CD14-positive monocyte (primary cell): ENCODE results near the gene ZNF248. TPM values are rescaled to one million over a fixed set of nuclear protein-coding genes. Genes with fewer than 3 reads are reported as not detected.

Experiments used
- DNase-seq, 3 donors: peaks; one replicate each; pipeline ENCODE4 v3.0.0-alpha.2; 2011 to 2022
- H2AFZ ChIP-seq: 2 replicates; pipeline ENCODE4 v1.6.0; 2012; ENCODE audit warnings: mild to moderate bottlenecking, low read depth, low read length, inconsistent platforms; ENCODE audit not compliant: insufficient read depth, poor library complexity, severe bottlenecking
- H3K27ac ChIP-seq, 2 donors: 1 replicate in 1 of 2; 2 replicates in 1 of 2; pipeline ENCODE4 v1.5.1; 2012 to 2013; ENCODE audit warnings: low read length in 2 of 2, control low read depth in 1 of 2, inconsistent platforms in 1 of 2, low read depth in 1 of 2, mild to moderate bottlenecking in 1 of 2
- H3K27me3 ChIP-seq, 2 donors: one replicate each; pipeline versions ENCODE4 v1.6.0 to v1.6.1; 2011 to 2013; ENCODE audit warnings: low read length in 2 of 2; ENCODE audit not compliant: control insufficient read depth in 2 of 2, insufficient read depth in 2 of 2
- H3K36me3 ChIP-seq, 2 donors: replicated peaks in 1 of 2; 1 replicate in 1 of 2; 2 replicates in 1 of 2; pipeline versions ENCODE4 v1.5.1 to v1.6.1; 2012 to 2013; ENCODE audit warnings: low read length in 2 of 2, control low read depth in 1 of 2, inconsistent platforms in 1 of 2, mild to moderate bottlenecking in 1 of 2; ENCODE audit not compliant: insufficient read depth in 2 of 2, control insufficient read depth in 1 of 2
- H3K4me1 ChIP-seq, 2 donors: 1 replicate in 1 of 2; 2 replicates in 1 of 2; pipeline versions ENCODE4 v1.5.1 to v1.6.1; 2012 to 2013; ENCODE audit warnings: low read length in 2 of 2, control low read depth in 1 of 2, inconsistent platforms in 1 of 2, mild to moderate bottlenecking in 1 of 2, moderate library complexity in 1 of 2; ENCODE audit not compliant: insufficient read depth in 2 of 2, control insufficient read depth in 1 of 2
- H3K4me2 ChIP-seq: replicated peaks from 2 replicates; pipeline ENCODE3; 2012; ENCODE audit warnings: low read length, moderate library complexity, mild to moderate bottlenecking; ENCODE audit not compliant: poor library complexity, severe bottlenecking; ENCODE audit errors: extremely low read depth
- H3K4me3 ChIP-seq, 3 experiments: fragments of 200-600 bp in 1 of 3; sonication (generic) in 1 of 3; replicated peaks in 1 of 3; 1 replicate in 2 of 3; 2 replicates in 1 of 3; pipeline ENCODE4 v1.5.1; 2011 to 2013; ENCODE audit warnings: low read length in 3 of 3, mild to moderate bottlenecking in 3 of 3, control low read depth in 2 of 3, low read depth in 2 of 3, inconsistent platforms in 1 of 3, moderate library complexity in 1 of 3
- H3K79me2 ChIP-seq: 2 replicates; pipeline ENCODE4 v1.6.0; 2012; ENCODE audit warnings: mild to moderate bottlenecking, control low read depth, inconsistent platforms, low read length, moderate library complexity; ENCODE audit not compliant: insufficient read depth
- H3K9ac ChIP-seq: 2 replicates; pipeline ENCODE4 v1.6.0; 2017; ENCODE audit warnings: low read length, mild to moderate bottlenecking; ENCODE audit not compliant: insufficient read depth, poor library complexity, severe bottlenecking
- H3K9me3 ChIP-seq, 2 donors: replicated peaks in 1 of 2; 1 replicate in 1 of 2; 2 replicates in 1 of 2; pipeline versions ENCODE4 v1.5.1 to v1.6.1; 2012 to 2013; ENCODE audit warnings: low read length in 2 of 2, control low read depth in 1 of 2; ENCODE audit not compliant: control insufficient read depth in 1 of 2, insufficient read depth in 1 of 2
- H4K20me1 ChIP-seq: 2 replicates; pipeline ENCODE4 v1.6.0; 2012; ENCODE audit warnings: mild to moderate bottlenecking, low read length, control low read depth, moderate library complexity; ENCODE audit not compliant: insufficient read depth
- H3K27ac Mint-ChIP-seq, 7 donors: one replicate each; pipeline ENCODE4 v1.8.0; 2020; ENCODE audit warnings: mild to moderate bottlenecking in 7 of 7, mixed read lengths in 7 of 7, moderate library complexity in 6 of 7, inconsistent platforms in 2 of 7
- H3K27me3 Mint-ChIP-seq, 3 donors: one replicate each; pipeline ENCODE4 v1.8.0; 2021 to 2022; ENCODE audit warnings: low read depth in 3 of 3, mild to moderate bottlenecking in 3 of 3, mixed read lengths in 3 of 3, moderate library complexity in 3 of 3, inconsistent platforms in 1 of 3
- H3K36me3 Mint-ChIP-seq, 2 donors: one replicate each; pipeline ENCODE4 v1.8.0; 2020; ENCODE audit warnings: mixed read lengths in 2 of 2, inconsistent platforms in 1 of 2, mild to moderate bottlenecking in 1 of 2
- H3K4me1 Mint-ChIP-seq: one replicate; pipeline ENCODE4 v1.8.0; 2020; ENCODE audit warnings: mild to moderate bottlenecking, mixed read lengths
- H3K4me3 Mint-ChIP-seq, 2 donors: one replicate each; pipeline ENCODE4 v1.8.0; 2020; ENCODE audit warnings: mild to moderate bottlenecking in 2 of 2, mixed read lengths in 2 of 2, moderate library complexity in 1 of 2
- H3K9me3 Mint-ChIP-seq, 7 donors: one replicate each; pipeline ENCODE4 v1.8.0; 2020 to 2022; ENCODE audit warnings: mixed read lengths in 7 of 7, mild to moderate bottlenecking in 6 of 7, moderate library complexity in 6 of 7, inconsistent platforms in 2 of 7
- CTCF ChIP-seq: fragments of 200-600 bp; IDR thresholded peaks from one replicate; pipeline ENCODE4 v1.8.0; 2022; ENCODE audit warnings: antibody characterized with exemption, mild to moderate bottlenecking
- WGBS: methylation state at CpG from one replicate; pipeline ENCODE4 v1.1.5; 2013; ENCODE audit warnings: missing lambda C conversion rate; ENCODE audit not compliant: insufficient coverage; 5-methylcytosine and 5-hydroxymethylcytosine counted together
- intact Hi-C, 2 donors: fragments of 100-400 bp; cut with micrococcal nuclease; formaldehyde crosslinking; loops; one replicate each; pipeline versions ENCODE4 v1.15.0 to v1.15.1; 2023
- polyA plus RNA-seq, 3 donors: library from polyadenylated mRNA; depleted of rRNA in 1 of 3; unstranded in 2 of 3; stranded (reverse) in 1 of 3; fragments of 300-500 nt in 2 of 3; fragments of >200 nt in 1 of 3; fragmentation: Illumina TruSeq in 2 of 3; gene quantifications; 1 replicate in 2 of 3; 2 replicates in 1 of 3; pipeline ENCODE4 v1.2.3, GENCODE V29; 2012 to 2021

Gene ZNF248
- polyA plus RNA-seq, 3 donors = 0.44 to 2.2 (median 0.94) TPM

GRCh38 chr10:37754538-37755323 lies 102.7 kb downstream of the ZNF248 start:
- peaks cover 0 to 2% (median 0%) of the 10 kb centered on the region in 3 donors for H3K27me3 Mint-ChIP-seq
- no peaks in the 10 kb centered on the region for H3K36me3 Mint-ChIP-seq
- H3K4me1 Mint-ChIP-seq = no peaks in the 10 kb centered on the region
- TF ChIP-seq CTCF = no peak
- H3K4me3 Mint-ChIP-seq = no peak overlapping the region
- no peaks in the 10 kb centered on the region for H3K79me2 ChIP-seq
- no peaks in the 10 kb centered on the region for H4K20me1 ChIP-seq
- no peak overlapping the region for H3K9ac ChIP-seq
- peaks cover 0 to 19% (median 9%) of the 10 kb centered on the region in 7 donors for H3K9me3 Mint-ChIP-seq
- no peak overlapping the region for H3K27ac Mint-ChIP-seq
- peaks cover 24 to 30% of the 10 kb centered on the region in 2 donors for H3K9me3 ChIP-seq
- no peak for DNase-seq
- no CpG with 5 or more reads among the region's 2 CpGs for WGBS
- intact Hi-C loops = no loop called here
- H3K27ac ChIP-seq = no peak overlapping the region
- no peak overlapping the region for H3K4me2 ChIP-seq
- no peaks in the 10 kb centered on the region for H3K27me3 ChIP-seq
- no peaks in the 10 kb centered on the region for H3K4me1 ChIP-seq
- no peak overlapping the region for H2AFZ ChIP-seq
- H3K4me3 ChIP-seq = no peak overlapping the region
- H3K36me3 ChIP-seq = no peaks in the 10 kb centered on the region

DNA sequence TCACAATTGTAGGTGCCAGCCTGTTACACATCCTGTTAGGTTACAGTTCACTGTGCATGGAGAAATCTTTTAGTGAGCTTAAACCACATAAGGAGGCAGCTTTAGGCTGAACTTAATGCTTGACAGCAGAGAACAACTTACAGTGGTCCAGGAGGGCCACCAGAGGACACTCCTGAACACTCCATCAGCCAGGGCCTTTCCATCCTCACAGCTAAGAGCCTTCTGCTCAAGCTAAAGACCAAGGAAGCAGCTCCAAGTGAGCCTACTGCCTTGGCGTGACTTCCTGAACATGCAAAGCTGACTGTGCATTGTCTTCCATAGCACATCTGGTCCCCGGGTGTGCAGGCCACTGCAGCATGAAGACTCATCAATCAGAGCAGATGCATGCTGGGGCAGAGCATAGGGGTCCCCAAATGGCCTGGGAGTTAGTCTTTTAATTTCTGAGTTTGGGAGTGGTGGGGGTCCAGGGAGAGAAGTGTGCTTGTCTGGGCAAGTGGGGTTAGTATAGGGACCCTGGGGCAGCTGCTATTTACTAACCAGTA lies 105.0 kb downstream of the ZNF248 start:
- Histone ChIP-seq H2AFZ (no peak overlapping the region), H3K79me2 (no peaks in the 10 kb centered on the region), H3K9me3 (peaks cover 35 to 37% of the 10 kb centered on the region in 2 donors), H3K9ac (no peak overlapping the region), H3K4me2 (no peak overlapping the region), H3K36me3 (no peaks in the 10 kb centered on the region), H3K27me3 (no peaks in the 10 kb centered on the region), H3K27ac (no peak overlapping the region), H3K4me3 (no peak overlapping the region), H3K4me1 (no peaks in the 10 kb centered on the region), H4K20me1 (no peaks in the 10 kb centered on the region)
- Mint-ChIP-seq H3K27ac (peak overlapping the region in 1 of 7 donors; percentile 15), H3K36me3 (no peaks in the 10 kb centered on the region), H3K4me1 (no peaks in the 10 kb centered on the region), H3K27me3 (peaks cover 0 to 2% (median 0%) of the 10 kb centered on the region in 3 donors), H3K9me3 (peaks cover 3 to 35% (median 16%) of the 10 kb centered on the region in 7 donors), H3K4me3 (no peak overlapping the region)
- TF ChIP-seq CTCF = no peak
- DNase-seq = no peak
- intact Hi-C loops = no loop called here
- 87% methylated on average over 2 of the region's 2 CpGs for WGBS
